OCI-LY3 (cell line): ENCODE measurements around the gene EHD1.

Source experiments
- H2AFZ ChIP-seq: fragments of 200-600, 300-600 bp; shearing (Covaris generic); 2 replicates; pipeline ENCODE4 v1.6.0; 2014; ENCODE audit warnings: antibody characterized with exemption, low read depth, low read length
- H3K27ac ChIP-seq: fragments of 200-600, 300-600 bp; sonication (generic); 2 replicates; pipeline ENCODE4 v1.5.1; 2014; ENCODE audit warnings: mild to moderate bottlenecking, low read length, moderate library complexity, mixed read lengths
- H3K27me3 ChIP-seq: fragments of 200-600, 300-600 bp; sonication (generic); 2 replicates; pipeline ENCODE4 v1.6.1; 2014; ENCODE audit warnings: low read depth, low read length, mixed read lengths
- H3K36me3 ChIP-seq: fragments of 200-600, 300-600 bp; sonication (generic); replicated peaks from 2 replicates; pipeline ENCODE3; 2014; ENCODE audit warnings: low read depth, low read length, mixed read lengths
- H3K4me1 ChIP-seq: fragments of 300-600, 200-600 bp; sonication (generic); 2 replicates; pipeline ENCODE4 v1.6.1; 2014; ENCODE audit warnings: low read length, mixed read lengths
- H3K4me2 ChIP-seq: fragments of 200-600, 300-600 bp; sonication (generic); 2 replicates; pipeline ENCODE4 v1.6.1; 2014; ENCODE audit warnings: low read length, mixed read lengths
- H3K4me3 ChIP-seq: fragments of 300-600, 200-600 bp; sonication (generic); 2 replicates; pipeline ENCODE4 v1.5.1; 2014; ENCODE audit warnings: antibody characterized with exemption, mild to moderate bottlenecking, low read length, moderate library complexity
- H3K79me2 ChIP-seq: fragments of 300-600, 200-600 bp; shearing (Covaris generic); 2 replicates; pipeline ENCODE4 v1.6.1; 2014; ENCODE audit warnings: mild to moderate bottlenecking, low read length, mixed read lengths
- H3K9ac ChIP-seq: fragments of 300-600, 200-600 bp; shearing (Covaris generic); 2 replicates; pipeline ENCODE4 v1.6.0; 2014; ENCODE audit warnings: mild to moderate bottlenecking, low read length, moderate library complexity
- H3K9me3 ChIP-seq: fragments of 200-600, 300-600 bp; shearing (Covaris generic); 2 replicates; pipeline ENCODE4 v1.6.1; 2014; ENCODE audit warnings: low read length, mixed read lengths; ENCODE audit not compliant: insufficient read depth
- H4K20me1 ChIP-seq: fragments of 200-600, 300-600 bp; sonication (generic); 2 replicates; pipeline ENCODE4 v1.6.1; 2016; ENCODE audit warnings: low read length, mixed read lengths; ENCODE audit not compliant: insufficient read depth
- EZH2phosphoT487 ChIP-seq: fragments of 200-600 bp; shearing (Covaris generic); IDR thresholded peaks from 2 replicates; pipeline ENCODE4 v1.6.1; 2018; ENCODE audit warnings: antibody characterized with exemption, mixed run types, low read depth
- TF ChIP-seq, protein P1 (sequence below): fragments of 200-600, 300-600 bp; sonication (generic); IDR thresholded peaks from 2 replicates; pipeline ENCODE4 v1.5.1; 2014; ENCODE audit warnings: antibody characterized with exemption, low read length, low read depth

The EHD1 gene

DNA sequence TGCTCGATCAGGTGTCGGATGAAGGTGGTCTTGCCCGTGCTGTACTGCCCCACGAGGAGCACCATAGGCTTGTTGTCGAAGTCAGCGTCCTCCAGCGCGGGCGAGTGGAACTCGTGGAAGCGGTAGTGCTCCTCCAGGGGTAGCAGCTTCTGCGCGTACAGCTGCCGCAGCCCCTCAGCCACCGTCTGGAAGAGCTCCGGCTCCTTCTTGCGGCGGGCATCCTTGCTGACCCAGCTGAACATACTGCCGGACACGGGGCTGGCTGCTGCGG is 263 bp downstream of the EHD1 start:
- Histone ChIP-seq H2AFZ (no peak overlapping the region), H3K79me2 (peaks cover 55% of the 10 kb centered on the region)

GRCh38 chr11:64877390-64878222 is 815 bp downstream of the EHD1 start:
- Histone ChIP-seq H3K27ac (peak overlapping the region; percentile 33), H3K27me3 (no peaks in the 10 kb centered on the region), H3K9me3 (no peaks in the 10 kb centered on the region), H2AFZ (no peak overlapping the region), H3K36me3 (peaks cover 43% of the 10 kb centered on the region), H3K79me2 (peaks cover 61% of the 10 kb centered on the region), H4K20me1 (peaks cover 46% of the 10 kb centered on the region), H3K4me3 (peak overlapping the region; percentile 82), H3K9ac (peak overlapping the region; percentile 87), H3K4me1 (peaks cover 45% of the 10 kb centered on the region), H3K4me2 (peak overlapping the region; percentile 95)
- no peak for TF ChIP-seq EZH2phosphoT487
- TF ChIP-seq, protein P1, sequence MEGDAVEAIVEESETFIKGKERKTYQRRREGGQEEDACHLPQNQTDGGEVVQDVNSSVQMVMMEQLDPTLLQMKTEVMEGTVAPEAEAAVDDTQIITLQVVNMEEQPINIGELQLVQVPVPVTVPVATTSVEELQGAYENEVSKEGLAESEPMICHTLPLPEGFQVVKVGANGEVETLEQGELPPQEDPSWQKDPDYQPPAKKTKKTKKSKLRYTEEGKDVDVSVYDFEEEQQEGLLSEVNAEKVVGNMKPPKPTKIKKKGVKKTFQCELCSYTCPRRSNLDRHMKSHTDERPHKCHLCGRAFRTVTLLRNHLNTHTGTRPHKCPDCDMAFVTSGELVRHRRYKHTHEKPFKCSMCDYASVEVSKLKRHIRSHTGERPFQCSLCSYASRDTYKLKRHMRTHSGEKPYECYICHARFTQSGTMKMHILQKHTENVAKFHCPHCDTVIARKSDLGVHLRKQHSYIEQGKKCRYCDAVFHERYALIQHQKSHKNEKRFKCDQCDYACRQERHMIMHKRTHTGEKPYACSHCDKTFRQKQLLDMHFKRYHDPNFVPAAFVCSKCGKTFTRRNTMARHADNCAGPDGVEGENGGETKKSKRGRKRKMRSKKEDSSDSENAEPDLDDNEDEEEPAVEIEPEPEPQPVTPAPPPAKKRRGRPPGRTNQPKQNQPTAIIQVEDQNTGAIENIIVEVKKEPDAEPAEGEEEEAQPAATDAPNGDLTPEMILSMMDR: no peak

More for the DNA sequence above, 263 bp downstream of the EHD1 start:
- TF ChIP-seq EZH2phosphoT487: no peak
- TF ChIP-seq, protein P1: no peak
- Histone ChIP-seq H3K27ac (peak overlapping the region; percentile 33), H3K4me1 (peaks cover 41% of the 10 kb centered on the region), H4K20me1 (peaks cover 40% of the 10 kb centered on the region), H3K9me3 (no peaks in the 10 kb centered on the region), H3K9ac (peak overlapping the region; percentile 87), H3K27me3 (no peaks in the 10 kb centered on the region), H3K36me3 (peaks cover 37% of the 10 kb centered on the region), H3K4me2 (peak overlapping the region; percentile 95), H3K4me3 (peak overlapping the region; percentile 82)

GRCh38 chr11:64876835-64877341 is 1.5 kb downstream of the EHD1 start:
- no peaks in the 10 kb centered on the region for H3K27me3 ChIP-seq
- peaks cover 63% of the 10 kb centered on the region for H3K79me2 ChIP-seq
- no peak overlapping the region for H2AFZ ChIP-seq
- TF ChIP-seq, protein P1: no peak
- TF ChIP-seq EZH2phosphoT487: no peak
- H4K20me1 ChIP-seq: peaks cover 51% of the 10 kb centered on the region
- no peaks in the 10 kb centered on the region for H3K9me3 ChIP-seq
- peaks cover 48% of the 10 kb centered on the region for H3K36me3 ChIP-seq
- no peak overlapping the region for H3K27ac ChIP-seq
- peak overlapping the region; percentile 95 for H3K4me2 ChIP-seq
- H3K4me3 ChIP-seq: peak overlapping the region; percentile 82
- peaks cover 45% of the 10 kb centered on the region for H3K4me1 ChIP-seq
- peak overlapping the region; percentile 87 for H3K9ac ChIP-seq

GRCh38 chr11:64876229-64876750 is 2.1 kb downstream of the EHD1 start:
- H3K27ac ChIP-seq: no peak overlapping the region
- H3K4me3 ChIP-seq: peak overlapping the region; percentile 82
- H3K36me3 ChIP-seq: peaks cover 54% of the 10 kb centered on the region
- H3K4me1 ChIP-seq: peaks cover 45% of the 10 kb centered on the region
- no peaks in the 10 kb centered on the region for H3K9me3 ChIP-seq
- TF ChIP-seq EZH2phosphoT487: no peak
- TF ChIP-seq, protein P1: no peak
- no peak overlapping the region for H2AFZ ChIP-seq
- H3K9ac ChIP-seq: peak overlapping the region; percentile 87
- peaks cover 69% of the 10 kb centered on the region for H3K79me2 ChIP-seq
- H4K20me1 ChIP-seq: peaks cover 57% of the 10 kb centered on the region
- no peaks in the 10 kb centered on the region for H3K27me3 ChIP-seq
- H3K4me2 ChIP-seq: peak overlapping the region; percentile 95
